Neural progenitor cell (in vitro differentiated cells): ENCODE results near the gene PCSK2. TPM values are rescaled to one million over a fixed set of nuclear protein-coding genes. Genes with fewer than 3 reads are reported as not detected.
A peak's percentile ranks its signal among the peaks of the same experiment; 100 is the strongest.

ENCODE experiments used
- DNase-seq: peaks from one replicate; pipeline ENCODE4 v3.0.0-alpha.2; 2016; ENCODE audit warnings: low spot score
- H2AFZ ChIP-seq: fragments of 200-600 bp; sonication (generic); replicated peaks from 2 replicates; pipeline ENCODE4 v1.6.1; 2016; ENCODE audit warnings: antibody characterized with exemption
- H3F3A ChIP-seq: fragments of 200-600 bp; sonication (generic); 2 replicates; pipeline ENCODE4 v1.6.1; 2016; ENCODE audit warnings: antibody characterized with exemption, low read depth
- H3K27ac ChIP-seq: fragments of 200-600 bp; sonication (generic); 2 replicates; pipeline ENCODE4 v1.5.1; 2016; ENCODE audit warnings: mild to moderate bottlenecking
- H3K27me3 ChIP-seq: fragments of 200-600 bp; sonication (generic); 2 replicates; pipeline ENCODE4 v1.6.1; 2016; ENCODE audit warnings: mild to moderate bottlenecking, moderate library complexity
- H3K36me3 ChIP-seq: fragments of 200-600 bp; sonication (generic); 2 replicates; pipeline ENCODE4 v1.5.1; 2016
- H3K4me1 ChIP-seq: fragments of 200-600 bp; sonication (generic); 2 replicates; pipeline ENCODE4 v1.6.1; 2016; ENCODE audit warnings: mixed run types
- H3K4me2 ChIP-seq: fragments of 200-600 bp; sonication (generic); 2 replicates; pipeline ENCODE4 v1.6.1; 2016
- H3K4me3 ChIP-seq: fragments of 200-600 bp; sonication (generic); 2 replicates; pipeline ENCODE4 v1.5.1; 2016
- H3K79me2 ChIP-seq: fragments of 200-600 bp; sonication (generic); 2 replicates; pipeline ENCODE4 v1.6.1; 2016; ENCODE audit warnings: low read depth
- H3K9ac ChIP-seq: fragments of 200-600 bp; sonication (generic); 2 replicates; pipeline ENCODE4 v1.6.1; 2016
- H3K9me3 ChIP-seq: fragments of 200-600 bp; sonication (generic); 2 replicates; pipeline ENCODE4 v1.5.1; 2016; ENCODE audit warnings: low read depth
- H4K20me1 ChIP-seq: fragments of 200-600 bp; sonication (generic); 2 replicates; pipeline ENCODE4 v1.6.1; 2016; ENCODE audit warnings: low read depth
- H3K27ac Mint-ChIP-seq: 3 replicates; pipeline ENCODE4 v1.8.0; 2021; ENCODE audit warnings: mixed read lengths
- H3K27me3 Mint-ChIP-seq: 2 replicates; pipeline ENCODE4 v1.8.0; 2022; ENCODE audit warnings: low read depth, mild to moderate bottlenecking, inconsistent platforms, moderate library complexity, mixed read lengths; ENCODE audit not compliant: insufficient read depth
- H3K36me3 Mint-ChIP-seq: 3 replicates; pipeline ENCODE4 v1.8.0; 2021; ENCODE audit warnings: mixed read lengths
- H3K4me1 Mint-ChIP-seq: 3 replicates; pipeline ENCODE4 v1.8.0; 2021; ENCODE audit warnings: mixed read lengths
- H3K4me3 Mint-ChIP-seq: 3 replicates; pipeline ENCODE4 v1.8.0; 2021; ENCODE audit warnings: mild to moderate bottlenecking, moderate library complexity, mixed read lengths
- H3K9me3 Mint-ChIP-seq: 3 replicates; pipeline ENCODE4 v1.8.0; 2020; ENCODE audit warnings: mixed read lengths
- EZH2 ChIP-seq: fragments of 200-600 bp; sonication (generic); IDR thresholded peaks from 2 replicates; pipeline ENCODE4 v1.6.1; 2017; ENCODE audit warnings: antibody characterized with exemption, mild to moderate bottlenecking, moderate library complexity
- EZH2phosphoT487 ChIP-seq: fragments of 200-600 bp; sonication (generic); IDR thresholded peaks from 2 replicates; pipeline ENCODE4 v1.6.1; 2017; ENCODE audit warnings: antibody characterized with exemption
- total RNA-seq: library from RNA; depleted of rRNA; stranded (reverse); fragments of >200 nt; gene quantifications from 2 replicates; pipeline ENCODE4 v1.2.3, GENCODE V29; 2015; ENCODE audit warnings: low replicate concordance
- TF ChIP-seq, protein P1 (sequence below): fragments of 200-600 bp; sonication (generic); IDR thresholded peaks from 2 replicates; pipeline ENCODE4 v1.5.1; 2017; ENCODE audit warnings: antibody characterized with exemption, mild to moderate bottlenecking

PCSK2 gene
- total RNA-seq, 1 donor from 2014 or later = 0.07 TPM

DNA sequence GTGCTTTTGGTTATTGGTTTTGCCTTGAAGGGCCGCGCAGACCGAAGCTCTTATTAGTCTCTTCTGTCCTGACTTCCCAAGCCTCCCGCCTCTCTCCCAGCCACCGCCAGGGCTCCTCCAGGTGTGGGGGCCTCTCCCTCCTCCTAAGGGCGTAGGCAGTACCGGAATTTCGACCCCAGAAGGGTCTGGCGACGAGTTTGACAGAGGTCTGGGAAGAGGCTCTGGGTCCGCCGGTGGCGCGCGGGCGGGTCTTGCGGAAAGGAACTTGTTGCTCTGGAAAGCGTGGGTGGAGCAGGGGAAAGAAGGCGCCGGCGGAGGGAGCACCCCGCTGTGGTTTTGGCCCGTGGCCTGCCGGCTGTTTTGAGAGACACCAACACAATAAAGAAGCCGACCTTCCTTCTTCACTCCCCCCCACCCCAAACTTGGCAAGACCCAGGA, 1.8 kb downstream of the PCSK2 start:
- Histone ChIP-seq H2AFZ (no peak overlapping the region), H4K20me1 (peaks cover 30% of the 10 kb centered on the region), H3K27ac (no peak overlapping the region), H3K79me2 (no peaks in the 10 kb centered on the region), H3F3A (peaks cover 17% of the 10 kb centered on the region), H3K36me3 (no peaks in the 10 kb centered on the region), H3K9ac (no peak overlapping the region), H3K27me3 (peaks cover 65% of the 10 kb centered on the region), H3K4me2 (peak overlapping the region; percentile 75), H3K9me3 (no peaks in the 10 kb centered on the region), H3K4me1 (peaks cover 33% of the 10 kb centered on the region), H3K4me3 (peak overlapping the region; percentile 38)
- Mint-ChIP-seq H3K36me3 (no peaks in the 10 kb centered on the region), H3K27ac (no peak overlapping the region), H3K27me3 (peaks cover 36% of the 10 kb centered on the region), H3K9me3 (no peaks in the 10 kb centered on the region), H3K4me3 (peak overlapping the region; percentile 89), H3K4me1 (peaks cover 36% of the 10 kb centered on the region)
- peak; percentile 53 for DNase-seq
- TF ChIP-seq, protein P1, sequence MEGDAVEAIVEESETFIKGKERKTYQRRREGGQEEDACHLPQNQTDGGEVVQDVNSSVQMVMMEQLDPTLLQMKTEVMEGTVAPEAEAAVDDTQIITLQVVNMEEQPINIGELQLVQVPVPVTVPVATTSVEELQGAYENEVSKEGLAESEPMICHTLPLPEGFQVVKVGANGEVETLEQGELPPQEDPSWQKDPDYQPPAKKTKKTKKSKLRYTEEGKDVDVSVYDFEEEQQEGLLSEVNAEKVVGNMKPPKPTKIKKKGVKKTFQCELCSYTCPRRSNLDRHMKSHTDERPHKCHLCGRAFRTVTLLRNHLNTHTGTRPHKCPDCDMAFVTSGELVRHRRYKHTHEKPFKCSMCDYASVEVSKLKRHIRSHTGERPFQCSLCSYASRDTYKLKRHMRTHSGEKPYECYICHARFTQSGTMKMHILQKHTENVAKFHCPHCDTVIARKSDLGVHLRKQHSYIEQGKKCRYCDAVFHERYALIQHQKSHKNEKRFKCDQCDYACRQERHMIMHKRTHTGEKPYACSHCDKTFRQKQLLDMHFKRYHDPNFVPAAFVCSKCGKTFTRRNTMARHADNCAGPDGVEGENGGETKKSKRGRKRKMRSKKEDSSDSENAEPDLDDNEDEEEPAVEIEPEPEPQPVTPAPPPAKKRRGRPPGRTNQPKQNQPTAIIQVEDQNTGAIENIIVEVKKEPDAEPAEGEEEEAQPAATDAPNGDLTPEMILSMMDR = no peak
- peak; percentile 80 for TF ChIP-seq EZH2

DNA sequence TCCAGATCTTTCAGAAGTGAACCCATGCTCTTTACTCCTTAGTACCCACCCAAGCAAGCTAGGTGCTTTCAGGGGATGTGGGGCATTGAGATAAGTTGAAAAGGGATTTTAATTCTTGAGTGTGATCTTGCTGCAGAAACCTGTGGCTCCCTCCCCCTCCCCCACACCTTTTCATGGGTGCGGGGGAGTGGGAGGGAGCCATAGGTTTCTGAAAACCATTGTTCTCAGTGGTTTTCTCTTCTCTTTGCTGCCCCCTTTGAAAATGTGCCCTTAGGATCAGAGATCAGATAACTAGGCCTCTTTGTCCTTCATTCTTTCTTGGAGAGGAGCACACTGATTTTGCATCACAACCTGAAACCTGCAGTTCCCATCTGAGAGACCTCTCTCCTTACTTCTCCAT, 2.4 kb downstream of the PCSK2 start:
- Mint-ChIP-seq H3K4me3 (peak overlapping the region; percentile 89), H3K9me3 (no peaks in the 10 kb centered on the region), H3K36me3 (no peaks in the 10 kb centered on the region), H3K27me3 (peaks cover 37% of the 10 kb centered on the region), H3K27ac (no peak overlapping the region), H3K4me1 (peaks cover 36% of the 10 kb centered on the region)
- Histone ChIP-seq H3K4me1 (peaks cover 33% of the 10 kb centered on the region), H3K9me3 (no peaks in the 10 kb centered on the region), H3K9ac (no peak overlapping the region), H3K4me2 (peak overlapping the region; percentile 75), H3F3A (peaks cover 17% of the 10 kb centered on the region), H3K79me2 (no peaks in the 10 kb centered on the region), H3K4me3 (peak overlapping the region; percentile 38), H2AFZ (no peak overlapping the region), H4K20me1 (peaks cover 30% of the 10 kb centered on the region), H3K27ac (no peak overlapping the region), H3K27me3 (peaks cover 59% of the 10 kb centered on the region), H3K36me3 (no peaks in the 10 kb centered on the region)
- TF ChIP-seq, protein P1 = no peak
- TF ChIP-seq EZH2 (no peak), EZH2phosphoT487 (no peak)
- DNase-seq = peak; percentile 26

- Mint-ChIP-seq H3K4me1 (peaks cover 14% of the 10 kb centered on the region), H3K9me3 (no peaks in the 10 kb centered on the region), H3K4me3 (no peak overlapping the region), H3K36me3 (no peaks in the 10 kb centered on the region), H3K27ac (no peak overlapping the region), H3K27me3 (peaks cover 9% of the 10 kb centered on the region)
- no peak overlapping the region for H3K4me2 ChIP-seq
- H3K9ac ChIP-seq = no peak overlapping the region
- H3K9me3 ChIP-seq = no peaks in the 10 kb centered on the region
- peaks cover 13% of the 10 kb centered on the region for H3K4me1 ChIP-seq
- H3K36me3 ChIP-seq = no peaks in the 10 kb centered on the region
- peaks cover 20% of the 10 kb centered on the region for H3K27me3 ChIP-seq
- H4K20me1 ChIP-seq = peaks cover 5% of the 10 kb centered on the region
- peak overlapping the region; percentile 35 for H2AFZ ChIP-seq
- no peak for DNase-seq
- H3K27ac ChIP-seq = no peak overlapping the region
- H3K79me2 ChIP-seq = no peaks in the 10 kb centered on the region
- H3F3A ChIP-seq = no peaks in the 10 kb centered on the region
- H3K4me3 ChIP-seq = no peak overlapping the region
- TF ChIP-seq, protein P1 = no peak
- no peak for TF ChIP-seq EZH2phosphoT487
- TF ChIP-seq EZH2 = no peak
Observed at GRCh38 chr20:17233626-17234025, 6.8 kb downstream of the PCSK2 start.
